SU-DHL-6 (cell line): Measurements from ENCODE around the gene SPTLC1.

Source experiments
- H2AFZ ChIP-seq: fragments of 200-600 bp; sonication (generic); 2 replicates; pipeline ENCODE4 v1.6.1; 2014; ENCODE audit warnings: low read depth, mild to moderate bottlenecking, moderate library complexity, mixed read lengths, antibody characterized with exemption, low read length; ENCODE audit not compliant: severe bottlenecking
- H3F3A ChIP-seq: fragments of 200-600 bp; shearing (Covaris generic); 2 replicates; pipeline ENCODE4 v1.6.0; 2016; ENCODE audit warnings: antibody characterized with exemption, mild to moderate bottlenecking; ENCODE audit not compliant: insufficient read depth
- H3K27ac ChIP-seq: fragments of 200-600 bp; sonication (generic); 2 replicates; pipeline ENCODE4 v1.5.1; 2016; ENCODE audit warnings: low read depth, mild to moderate bottlenecking, low read length, moderate library complexity, mixed read lengths
- H3K27me3 ChIP-seq: fragments of 200-600 bp; sonication (generic), shearing (Covaris generic); 2 replicates; pipeline ENCODE4 v1.6.0; 2014; ENCODE audit warnings: mild to moderate bottlenecking, low read length
- H3K36me3 ChIP-seq: fragments of 200-600 bp; sonication (generic); 2 replicates; pipeline ENCODE4 v1.6.1; 2014; ENCODE audit warnings: mild to moderate bottlenecking, low read length, mixed read lengths
- H3K4me2 ChIP-seq: fragments of 300-600, 200-600 bp; shearing (Covaris generic), sonication (generic); 2 replicates; pipeline ENCODE4 v1.6.0; 2014; ENCODE audit warnings: low read length, low read depth, mild to moderate bottlenecking; ENCODE audit not compliant: poor library complexity, severe bottlenecking
- H3K4me3 ChIP-seq: fragments of 200-600 bp; sonication (generic); 2 replicates; pipeline ENCODE4 v1.5.1; 2014; ENCODE audit warnings: antibody characterized with exemption, low read length, mild to moderate bottlenecking, mixed read lengths; ENCODE audit not compliant: insufficient read depth, poor library complexity, severe bottlenecking
- H3K79me2 ChIP-seq: fragments of 200-600 bp; sonication (generic); 2 replicates; pipeline ENCODE4 v1.6.1; 2014; ENCODE audit warnings: mild to moderate bottlenecking, low read length, moderate library complexity; ENCODE audit not compliant: insufficient read depth
- H3K9ac ChIP-seq: fragments of 200-600 bp; sonication (generic); 2 replicates; pipeline ENCODE4 v1.7.0; 2014; ENCODE audit warnings: mild to moderate bottlenecking, low read length
- H3K9me2 ChIP-seq: fragments of 200-600 bp; sonication (generic); replicated peaks from 2 replicates; pipeline ENCODE4 v1.6.1; 2014; ENCODE audit warnings: low read length; ENCODE audit not compliant: insufficient read depth
- H3K9me3 ChIP-seq: fragments of 200-600 bp; sonication (generic); 2 replicates; pipeline ENCODE4 v1.6.1; 2014; ENCODE audit warnings: low read length, mixed read lengths; ENCODE audit not compliant: insufficient read depth
- H4K20me1 ChIP-seq: fragments of 200-600 bp; sonication (generic); 2 replicates; pipeline ENCODE4 v1.6.1; 2014; ENCODE audit warnings: low read depth, mild to moderate bottlenecking, antibody characterized with exemption, low read length, moderate library complexity, mixed read lengths
- CTCF ChIP-seq: fragments of 200-600 bp; sonication (generic); IDR thresholded peaks from one replicate; pipeline ENCODE4 v1.5.1; 2017; ENCODE audit warnings: antibody characterized with exemption, mild to moderate bottlenecking, low read length, moderate library complexity; ENCODE audit not compliant: insufficient read depth, poor library complexity, severe bottlenecking
- EZH2phosphoT487 ChIP-seq: fragments of 200-600 bp; sonication (generic), shearing (Covaris generic); conservative IDR thresholded peaks from 2 replicates; pipeline ENCODE4 v1.6.1; 2018; ENCODE audit warnings: mild to moderate bottlenecking, antibody characterized with exemption, low read length, moderate library complexity, mixed read lengths

Gene SPTLC1

GRCh38 chr9:92071634-92072033, 43.6 kb downstream of the SPTLC1 start:
- H3K79me2 ChIP-seq: no peaks in the 10 kb centered on the region
- H3K4me3 ChIP-seq: no peak overlapping the region
- no peak overlapping the region for H3K27ac ChIP-seq
- TF ChIP-seq EZH2phosphoT487 (no peak), CTCF (no peak)
- H4K20me1 ChIP-seq: no peaks in the 10 kb centered on the region
- no peaks in the 10 kb centered on the region for H3F3A ChIP-seq
- no peak overlapping the region for H3K9ac ChIP-seq
- peaks cover 4% of the 10 kb centered on the region; the same call in 1 of the 2 replicates for H3K36me3 ChIP-seq
- H3K27me3 ChIP-seq: no peaks in the 10 kb centered on the region
- no peak overlapping the region for H3K4me2 ChIP-seq
- no peaks in the 10 kb centered on the region for H3K9me3 ChIP-seq
- no peaks in the 10 kb centered on the region for H3K9me2 ChIP-seq
- H2AFZ ChIP-seq: no peak overlapping the region

DNA sequence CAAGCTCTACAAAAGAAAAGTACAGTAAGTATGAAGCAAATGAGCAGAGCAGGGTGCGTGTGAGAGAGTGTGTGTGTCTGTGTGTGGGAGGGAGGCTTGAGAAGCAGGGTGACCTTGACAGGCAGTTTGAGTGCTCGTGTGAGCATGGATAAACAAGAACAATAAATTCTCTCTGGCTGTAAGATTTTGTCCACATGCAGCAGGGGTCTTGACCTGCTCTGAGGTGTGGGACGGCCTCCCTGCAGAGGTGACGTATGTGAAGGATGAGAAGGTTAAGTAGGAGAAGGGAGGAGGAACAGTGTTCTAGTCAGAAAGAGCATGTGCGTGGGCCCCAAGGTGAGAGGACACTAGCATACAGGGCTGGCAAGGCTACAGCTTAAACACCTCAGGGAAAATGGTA, 49.0 kb downstream of the SPTLC1 start:
- H3K79me2 ChIP-seq: 0 out of 2 replicates have a peak, but pooled peaks cover 5% of the 10 kb centered on the region
- H3K9me2 ChIP-seq: no peaks in the 10 kb centered on the region
- H3K27ac ChIP-seq: no peak overlapping the region
- TF ChIP-seq CTCF (no peak), EZH2phosphoT487 (no peak)
- no peak overlapping the region for H3K4me2 ChIP-seq
- no peaks in the 10 kb centered on the region for H3K27me3 ChIP-seq
- no peak overlapping the region for H2AFZ ChIP-seq
- no peak overlapping the region for H3K4me3 ChIP-seq
- 0 out of 2 replicates have a peak, but pooled peaks cover 13% of the 10 kb centered on the region for H3K9me3 ChIP-seq
- H3K36me3 ChIP-seq: peaks cover 39% of the 10 kb centered on the region
- H3K9ac ChIP-seq: no peak overlapping the region
- no peaks in the 10 kb centered on the region for H3F3A ChIP-seq
- H4K20me1 ChIP-seq: no peaks in the 10 kb centered on the region

DNA sequence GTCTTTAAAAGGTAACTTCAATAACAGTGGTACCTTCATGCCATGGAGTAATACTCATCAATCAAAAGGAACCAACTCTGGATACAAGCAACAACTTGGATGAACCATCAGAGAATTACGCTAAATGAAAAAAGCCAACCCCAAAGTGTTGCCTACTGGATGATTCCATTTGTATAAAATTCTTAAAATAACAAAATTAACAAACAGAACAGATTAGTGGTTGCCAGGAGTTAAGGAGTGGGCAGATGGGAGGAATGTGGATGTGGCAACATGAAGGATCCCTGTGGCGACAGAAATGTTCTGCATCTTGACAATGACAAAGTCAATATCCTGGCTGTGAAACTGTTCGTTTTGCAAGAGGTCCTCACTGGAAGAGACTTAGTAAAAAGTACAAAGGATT, 50.5 kb downstream of the SPTLC1 start:
- TF ChIP-seq EZH2phosphoT487 (no peak), CTCF (no peak)
- Histone ChIP-seq H3K9me2 (no peaks in the 10 kb centered on the region), H3K36me3 (peaks cover 39% of the 10 kb centered on the region)

More for the DNA sequence above, 50.5 kb downstream of the SPTLC1 start:
- Histone ChIP-seq H3K27ac (no peak overlapping the region), H3K4me2 (no peak overlapping the region), H3F3A (no peaks in the 10 kb centered on the region), H3K9ac (no peak overlapping the region), H3K79me2 (0 out of 2 replicates have a peak, but pooled peaks cover 9% of the 10 kb centered on the region), H3K9me3 (0 out of 2 replicates have a peak, but pooled peaks cover 13% of the 10 kb centered on the region), H3K4me3 (no peak overlapping the region), H2AFZ (no peak overlapping the region), H4K20me1 (no peaks in the 10 kb centered on the region), H3K27me3 (no peaks in the 10 kb centered on the region)
